Activated T-cell treated with anti-CD3 and anti-CD28 coated beads, Interleukin-2, amount 50 U/mL, for 72 hours (primary cell): ENCODE measurements around the gene TET1. TPM values are rescaled to one million over a fixed set of nuclear protein-coding genes. Genes with fewer than 3 reads are reported as not detected.

ENCODE experiments used
- ATAC-seq, 2 donors: fragments of 150-1000 bp; cut with Tn5 transposase; replicated peaks in 1 of 2; 2 replicates each; pipeline ENCODE4 v1.10.0; 2021; ENCODE audit warnings: moderate library complexity in 2 of 2, mild to moderate bottlenecking in 1 of 2
- DNase-seq, 2 donors: peaks; one replicate each; pipeline ENCODE4 v3.0.0; 2021 to 2022; ENCODE audit warnings: mixed read lengths in 1 of 2
- H3K27ac Mint-ChIP-seq: one replicate; pipeline ENCODE4 v1.8.0; 2022; ENCODE audit warnings: mild to moderate bottlenecking, moderate library complexity, mixed read lengths
- H3K27me3 Mint-ChIP-seq: one replicate; pipeline ENCODE4 v1.8.0; 2022; ENCODE audit warnings: low read depth, mixed read lengths
- H3K36me3 Mint-ChIP-seq, 2 donors: one replicate each; pipeline ENCODE4 v1.8.0; 2022; ENCODE audit warnings: mixed read lengths in 2 of 2, mild to moderate bottlenecking in 1 of 2; ENCODE audit not compliant: insufficient read depth in 2 of 2
- H3K4me1 Mint-ChIP-seq: one replicate; pipeline ENCODE4 v1.8.0; 2022; ENCODE audit warnings: low read depth, mixed read lengths
- H3K4me3 Mint-ChIP-seq, 2 donors: one replicate each; pipeline ENCODE4 v1.8.0; 2022; ENCODE audit warnings: mild to moderate bottlenecking in 2 of 2, mixed read lengths in 2 of 2, moderate library complexity in 2 of 2
- H3K9me3 Mint-ChIP-seq, 2 donors: one replicate each; pipeline ENCODE4 v1.8.0; 2022; ENCODE audit warnings: mixed read lengths in 2 of 2
- total RNA-seq, 2 donors: library from RNA; stranded (reverse); gene quantifications; one replicate each; pipeline ENCODE4 v1.2.3, GENCODE V29; 2022

TET1 gene
- total RNA-seq, 2 donors from 2014 or later, result 0.69 to 0.91 TPM

DNA sequence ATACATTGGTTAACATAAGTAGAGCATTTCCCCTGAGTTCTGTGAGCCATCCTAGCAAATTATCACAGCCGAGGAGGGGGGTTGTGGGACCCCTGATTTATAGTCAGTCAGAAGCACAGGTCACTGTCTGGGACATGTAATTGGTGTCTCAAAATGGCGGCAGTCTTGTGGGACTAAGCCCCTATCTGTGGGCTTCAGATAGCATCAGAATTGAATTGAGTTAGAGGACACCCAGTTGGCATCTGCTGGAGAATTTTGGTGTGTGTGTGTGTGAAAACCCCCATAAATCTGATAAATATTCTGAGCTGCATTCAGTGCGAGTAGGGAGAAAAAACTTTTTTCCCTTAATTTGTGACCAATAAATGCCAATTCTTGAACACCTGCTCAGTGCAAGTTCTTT, 6.5 kb upstream of the TET1 start:
- Mint-ChIP-seq H3K4me3 (no peak overlapping the region), H3K27me3 (peaks cover 12% of the 10 kb centered on the region), H3K36me3 (no peaks in the 10 kb centered on the region), H3K27ac (no peak overlapping the region), H3K4me1 (no peaks in the 10 kb centered on the region), H3K9me3 (no peaks in the 10 kb centered on the region)
- DNase-seq, result no peak
- no peak for ATAC-seq

- no peaks in the 10 kb centered on the region for H3K9me3 Mint-ChIP-seq
- ATAC-seq, result no peak
- no peak overlapping the region for H3K4me3 Mint-ChIP-seq
- peaks cover 0 to 3% of the 10 kb centered on the region in 2 donors for H3K36me3 Mint-ChIP-seq
- H3K27me3 Mint-ChIP-seq, result peaks cover 51% of the 10 kb centered on the region
- H3K4me1 Mint-ChIP-seq, result peaks cover 23% of the 10 kb centered on the region
- H3K27ac Mint-ChIP-seq, result no peak overlapping the region
- DNase-seq, result no peak
Measured at GRCh38 chr10:68558478-68558877, 1.7 kb upstream of the TET1 start.

GRCh38 chr10:68559251-68559650, 886 bp upstream of the TET1 start:
- Mint-ChIP-seq H3K36me3 (peaks cover 0 to 3% of the 10 kb centered on the region in 2 donors), H3K4me1 (peaks cover 23% of the 10 kb centered on the region), H3K9me3 (no peaks in the 10 kb centered on the region), H3K27ac (no peak overlapping the region), H3K27me3 (peaks cover 54% of the 10 kb centered on the region), H3K4me3 (peak overlapping the region in 1 of 2 donors; percentile 92)
- DNase-seq, result no peak
- ATAC-seq, result no peak

- Mint-ChIP-seq H3K27me3 (peaks cover 57% of the 10 kb centered on the region), H3K9me3 (no peaks in the 10 kb centered on the region), H3K36me3 (peaks cover 0 to 3% of the 10 kb centered on the region in 2 donors), H3K4me1 (peaks cover 23% of the 10 kb centered on the region), H3K27ac (no peak overlapping the region), H3K4me3 (peak overlapping the region; percentile 66 to 92)
- peak; percentile 43 to 48 for ATAC-seq
- peak; percentile 10 to 23 for DNase-seq
Measured at GRCh38 chr10:68559841-68560185, 324 bp upstream of the TET1 start.

DNA sequence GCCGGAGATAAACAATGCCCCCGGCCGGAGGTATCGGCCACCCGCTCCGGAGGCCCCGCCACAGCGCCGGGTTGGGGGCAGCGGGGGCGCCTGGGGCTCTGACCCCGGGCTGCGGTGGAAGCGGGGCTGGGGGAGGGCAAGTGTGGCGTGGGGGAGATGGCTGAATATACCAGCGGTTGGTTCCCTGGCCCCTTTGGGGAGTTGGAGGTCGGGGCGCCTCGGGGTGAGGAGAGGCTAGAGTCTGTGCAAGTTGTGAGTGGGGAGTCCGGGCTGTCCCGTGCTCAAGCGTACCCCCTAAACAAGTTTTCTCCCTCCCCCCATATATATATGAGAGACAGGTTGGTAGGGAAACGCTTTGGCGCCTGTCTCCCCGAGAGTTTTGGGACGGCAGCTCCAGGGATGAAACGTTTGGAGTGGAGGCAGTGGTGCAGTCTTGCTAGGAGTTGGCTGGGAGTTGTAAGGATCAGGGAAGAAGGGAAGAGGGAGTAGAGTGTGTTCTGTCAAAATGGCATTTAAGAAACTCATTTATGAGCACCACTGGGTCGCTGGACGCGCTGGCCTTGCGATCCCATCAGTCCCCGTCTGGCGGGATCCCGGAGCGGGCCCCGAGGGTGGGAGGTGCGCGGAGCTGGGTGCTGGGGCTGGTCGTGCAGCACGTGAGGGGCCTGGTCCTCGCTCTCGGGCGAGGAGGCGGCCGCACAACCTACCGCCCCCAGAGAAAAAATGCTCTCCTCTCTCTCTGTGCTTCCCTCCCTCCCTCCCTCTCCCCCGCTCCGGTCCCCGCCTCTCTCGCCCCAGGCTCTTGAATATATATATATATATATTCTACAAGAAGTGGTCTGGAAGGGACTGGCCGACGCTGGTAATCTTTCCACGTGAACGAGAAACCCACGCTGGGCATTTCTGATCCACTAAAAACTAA, 1.1 kb downstream of the TET1 start:
- Mint-ChIP-seq H3K27ac (no peak overlapping the region), H3K36me3 (peaks cover 0 to 3% of the 10 kb centered on the region in 2 donors), H3K27me3 (peaks cover 60% of the 10 kb centered on the region), H3K4me3 (peak overlapping the region; percentile 87 to 92), H3K4me1 (peaks cover 23% of the 10 kb centered on the region), H3K9me3 (no peaks in the 10 kb centered on the region)
- ATAC-seq, result peak; percentile 45 to 46
- DNase-seq, result peak; percentile 11 to 17

DNA sequence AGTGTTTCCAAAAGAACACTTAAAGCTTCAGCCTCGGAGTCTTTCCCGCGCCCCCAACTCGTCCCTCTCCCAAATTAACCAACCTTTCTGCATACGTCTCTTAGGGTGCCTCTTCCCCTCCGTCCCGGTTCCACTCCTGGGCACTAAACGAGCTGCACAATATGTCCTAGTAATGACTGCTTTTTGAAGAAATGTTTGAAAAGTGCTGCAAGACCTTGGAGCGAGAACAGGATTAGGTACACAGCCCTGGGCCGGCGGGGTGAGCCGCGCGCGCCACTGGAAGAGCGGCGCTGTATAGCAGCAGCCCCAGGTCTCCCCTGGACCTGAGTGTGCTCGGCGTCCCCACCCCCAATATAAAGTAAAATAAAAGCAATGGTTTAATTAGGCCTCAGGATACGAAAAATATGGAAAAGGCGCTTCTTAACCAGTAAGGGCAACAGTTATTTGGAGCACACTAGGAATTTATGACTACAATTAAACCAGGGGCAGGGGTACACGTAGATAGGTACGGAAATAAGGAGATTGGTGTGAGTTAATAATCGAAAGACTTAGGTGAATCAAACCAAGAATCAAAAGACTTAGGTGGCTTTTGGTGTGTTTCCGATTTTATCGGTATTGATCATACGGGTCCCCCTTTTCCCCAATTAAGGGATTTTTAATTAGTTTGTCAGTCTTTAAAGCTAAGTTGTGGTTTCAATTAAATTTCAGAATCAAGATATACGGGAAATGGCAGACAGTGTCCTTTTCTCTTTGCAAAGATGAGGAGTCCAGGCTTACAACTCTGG, 1.9 kb downstream of the TET1 start:
- peaks cover 23% of the 10 kb centered on the region for H3K4me1 Mint-ChIP-seq

GRCh38 chr10:68562661-68563570, 2.8 kb downstream of the TET1 start:
- Mint-ChIP-seq H3K4me1 (peaks cover 23% of the 10 kb centered on the region), H3K36me3 (peaks cover 0 to 3% of the 10 kb centered on the region in 2 donors), H3K4me3 (peak overlapping the region; percentile 56 to 69), H3K9me3 (no peaks in the 10 kb centered on the region), H3K27ac (no peak overlapping the region), H3K27me3 (peaks cover 55% of the 10 kb centered on the region)
- DNase-seq (no peak), ATAC-seq (no peak)

More for the DNA sequence above, 1.9 kb downstream of the TET1 start:
- H3K36me3 Mint-ChIP-seq, result peaks cover 0 to 3% of the 10 kb centered on the region in 2 donors
- peaks cover 60% of the 10 kb centered on the region for H3K27me3 Mint-ChIP-seq
- no peak overlapping the region for H3K27ac Mint-ChIP-seq
- DNase-seq (no peak), ATAC-seq (no peak)
- no peaks in the 10 kb centered on the region for H3K9me3 Mint-ChIP-seq
- peak overlapping the region; percentile 67 to 72 for H3K4me3 Mint-ChIP-seq

GRCh38 chr10:68564712-68565111, 4.6 kb downstream of the TET1 start:
- H3K27me3 Mint-ChIP-seq, result peaks cover 43% of the 10 kb centered on the region
- peaks cover 21% of the 10 kb centered on the region for H3K4me1 Mint-ChIP-seq
- H3K4me3 Mint-ChIP-seq, result no peak overlapping the region
- H3K27ac Mint-ChIP-seq, result no peak overlapping the region
- H3K36me3 Mint-ChIP-seq, result peaks cover 0 to 3% of the 10 kb centered on the region in 2 donors
- H3K9me3 Mint-ChIP-seq, result no peaks in the 10 kb centered on the region
- DNase-seq (no peak), ATAC-seq (no peak)

GRCh38 chr10:68565658-68566057, 5.5 kb downstream of the TET1 start:
- Mint-ChIP-seq H3K36me3 (peaks cover 0 to 3% of the 10 kb centered on the region in 2 donors), H3K4me3 (no peak overlapping the region), H3K27me3 (peaks cover 40% of the 10 kb centered on the region), H3K27ac (no peak overlapping the region), H3K4me1 (peaks cover 19% of the 10 kb centered on the region), H3K9me3 (no peaks in the 10 kb centered on the region)
- DNase-seq (no peak), ATAC-seq (no peak)

- no peak overlapping the region for H3K27ac Mint-ChIP-seq
- no peak for ATAC-seq
- no peak for DNase-seq
- no peaks in the 10 kb centered on the region for H3K9me3 Mint-ChIP-seq
- no peak overlapping the region for H3K4me3 Mint-ChIP-seq
- peaks cover 35% of the 10 kb centered on the region for H3K27me3 Mint-ChIP-seq
- peaks cover 0 to 3% of the 10 kb centered on the region in 2 donors for H3K36me3 Mint-ChIP-seq
- H3K4me1 Mint-ChIP-seq, result peaks cover 14% of the 10 kb centered on the region
Measured at GRCh38 chr10:68566351-68566750, 6.2 kb downstream of the TET1 start.

- H3K27ac Mint-ChIP-seq, result no peak overlapping the region
- no peak overlapping the region for H3K4me3 Mint-ChIP-seq
- H3K36me3 Mint-ChIP-seq, result peaks cover 0 to 3% of the 10 kb centered on the region in 2 donors
- ATAC-seq, result no peak
- DNase-seq, result no peak
- H3K4me1 Mint-ChIP-seq, result peaks cover 10% of the 10 kb centered on the region
- H3K27me3 Mint-ChIP-seq, result peaks cover 29% of the 10 kb centered on the region
- no peaks in the 10 kb centered on the region for H3K9me3 Mint-ChIP-seq
Measured at GRCh38 chr10:68566955-68567354, 6.8 kb downstream of the TET1 start.

- Mint-ChIP-seq H3K27me3 (peaks cover 10% of the 10 kb centered on the region), H3K4me1 (no peaks in the 10 kb centered on the region), H3K36me3 (no peaks in the 10 kb centered on the region), H3K9me3 (no peaks in the 10 kb centered on the region), H3K27ac (no peak overlapping the region), H3K4me3 (no peak overlapping the region)
- DNase-seq (no peak), ATAC-seq (no peak)
Measured at GRCh38 chr10:68572151-68572550, 12.0 kb downstream of the TET1 start.
